HepG2 (cell line): ENCODE data around the gene WFDC9. TPM values are rescaled to one million over a fixed set of nuclear protein-coding genes. Genes with fewer than 3 reads are reported as not detected.

ENCODE experiments used
- ATAC-seq: fragments of 200-7000 bp; cut with Tn5 transposase; 3 replicates; pipeline ENCODE4 v1.9.1; 2020; ENCODE audit warnings: mild to moderate bottlenecking, moderate library complexity
- BruUV-seq: library from RNA; stranded (reverse); fragments of 400-500 nt; replicated peaks from 2 replicates; lab custom pipeline; 2021; lab: Mats Ljungman, UMichigan
- CTCF ChIA-PET: fragments of 300-600 bp; formaldehyde crosslinking; extraction: SDS; loops from one replicate; lab custom pipeline; 2021; ENCODE audit warnings: low total read pairs, inconsistent platforms, low intra/inter-chr PET ratio; lab: Yijun Ruan, JAX
- POLR2A ChIA-PET: fragments of 350-600 bp; sonication (Branson Sonifier 250); formaldehyde crosslinking; loops from one replicate; lab custom pipeline; 2020; ENCODE audit warnings: antibody characterized with exemption, inconsistent platforms; lab: Yijun Ruan, JAX
- DNase-seq: peaks from one replicate; pipeline ENCODE4 v3.0.0-alpha.2; 2015; ENCODE audit warnings: low spot score
- FAIRE-seq: peaks from 3 replicates; lab custom pipeline; 2011; peaks lifted over from hg19 to GRCh38; lab: Jason Lieb, UNC
- H2AFZ ChIP-seq: one replicate; pipeline ENCODE4 v1.6.1; 2011; ENCODE audit warnings: low read length, inconsistent platforms
- H3K27ac ChIP-seq: fragments of 300-600 bp; 3 replicates; pipeline ENCODE4 v1.8.0; 2011; ENCODE audit warnings: mixed run types, mild to moderate bottlenecking, mixed read lengths, low read length, inconsistent platforms; ENCODE audit not compliant: insufficient read depth; ENCODE audit errors: extremely low read length
- H3K27me3 ChIP-seq, 2 experiments: fragments of 200-600 bp in 1 of 2; 2 replicates in 1 of 2; 3 replicates in 1 of 2; pipeline versions ENCODE4 v1.6.0 to v1.8.0; 2011; ENCODE audit warnings: low read length in 2 of 2, mild to moderate bottlenecking in 2 of 2, moderate library complexity in 2 of 2, inconsistent platforms in 1 of 2; ENCODE audit not compliant: insufficient read depth in 2 of 2, control insufficient read depth in 1 of 2
- H3K36me3 ChIP-seq, 2 experiments: fragments of 200-600 bp in 1 of 2; replicated peaks in 1 of 2; 2 replicates in 1 of 2; 3 replicates in 1 of 2; pipeline versions ENCODE4 v1.5.1 to v1.8.0; 2011; ENCODE audit warnings: low read length in 2 of 2, inconsistent platforms in 1 of 2; ENCODE audit not compliant: insufficient read depth in 2 of 2, control insufficient read depth in 1 of 2
- H3K4me1 ChIP-seq: 2 replicates; pipeline ENCODE4 v1.5.1; 2012; ENCODE audit warnings: low read length, inconsistent platforms; ENCODE audit not compliant: insufficient read depth
- H3K4me2 ChIP-seq: 2 replicates; pipeline ENCODE4 v1.6.0; 2011; ENCODE audit warnings: low read depth, low read length, inconsistent platforms
- H3K4me3 ChIP-seq, 3 experiments: fragments of 200-600 bp in 1 of 3; sonication (generic), shearing (Covaris generic) in 1 of 3; replicated peaks in 1 of 3; 2 replicates each; pipeline ENCODE4 v1.5.1; 2011 to 2016; ENCODE audit warnings: low read length in 3 of 3, inconsistent platforms in 2 of 3, low read depth in 2 of 3, mild to moderate bottlenecking in 2 of 3, control low read depth in 1 of 3, mixed read lengths in 1 of 3; ENCODE audit not compliant: insufficient read depth in 1 of 3
- H3K79me2 ChIP-seq: one replicate; pipeline ENCODE4 v1.6.1; 2011; ENCODE audit warnings: low read length, inconsistent platforms; ENCODE audit not compliant: insufficient read depth
- H3K9ac ChIP-seq: 2 replicates; pipeline ENCODE4 v1.6.0; 2011; ENCODE audit warnings: mild to moderate bottlenecking, low read depth, low read length, inconsistent platforms; ENCODE audit not compliant: insufficient read depth
- H3K9me3 ChIP-seq: 2 replicates; pipeline ENCODE4 v1.5.1; 2012; ENCODE audit warnings: mild to moderate bottlenecking, low read length
- H4K20me1 ChIP-seq: 2 replicates; pipeline ENCODE4 v1.6.0; 2011; ENCODE audit warnings: inconsistent platforms, mild to moderate bottlenecking, low read length, moderate library complexity; ENCODE audit not compliant: insufficient read depth
- CHD2 ChIP-seq: IDR thresholded peaks from 2 replicates; pipeline ENCODE4 v1.6.1; 2011; ENCODE audit warnings: low read depth, low read length, improper control_type of control experiment
- CTCF ChIP-seq: sonication (generic); formaldehyde crosslinking; IDR thresholded peaks from 2 replicates; pipeline ENCODE4 v1.5.0; 2020; ENCODE audit warnings: mild to moderate bottlenecking, missing genetic modification reagents, moderate library complexity
- DZIP1 ChIP-seq: sonication (generic); formaldehyde crosslinking; IDR thresholded peaks from 2 replicates; pipeline ENCODE4 v1.5.0; 2020; ENCODE audit warnings: mild to moderate bottlenecking, missing genetic modification reagents
- ONECUT2 ChIP-seq: sonication (generic); formaldehyde crosslinking; IDR thresholded peaks from 2 replicates; pipeline ENCODE4 v1.4.0; 2020; ENCODE audit warnings: missing genetic modification reagents
- RORA ChIP-seq: sonication (generic); formaldehyde crosslinking; IDR thresholded peaks from 2 replicates; pipeline ENCODE4 v1.5.0; 2020; ENCODE audit warnings: mild to moderate bottlenecking, missing genetic modification reagents, moderate library complexity
- STAG1 ChIP-seq: sonication (generic); formaldehyde crosslinking; IDR thresholded peaks from 2 replicates; pipeline ENCODE4 v1.4.0; 2020; ENCODE audit warnings: missing genetic modification reagents
- XRCC5 ChIP-seq: fragments of 200-400 bp; formaldehyde crosslinking; optimal IDR thresholded peaks from 2 replicates; pipeline ENCODE3; 2017; ENCODE audit warnings: mild to moderate bottlenecking, low read length
- ZNF280B ChIP-seq: sonication (generic); formaldehyde crosslinking; IDR thresholded peaks from 2 replicates; pipeline ENCODE4 v1.5.0; 2020; ENCODE audit warnings: missing genetic modification reagents, mild to moderate bottlenecking, borderline replicate concordance
- ZNF414 ChIP-seq: sonication (generic); formaldehyde crosslinking; IDR thresholded peaks from 2 replicates; pipeline ENCODE4 v1.5.0; 2020; ENCODE audit warnings: missing genetic modification reagents
- WGBS: methylation state at CpG from one replicate; pipeline ENCODE4 v1.1.6; 2017; ENCODE audit warnings: low lambda C conversion rate; 5-methylcytosine and 5-hydroxymethylcytosine counted together
- in situ Hi-C: cut with HindIII; loops from 2 replicates; pipeline ENCODE4 v1.10.0; 2017; ENCODE audit warnings: low pct_unique_long_range_greater_than_20kb; ENCODE audit not compliant: extremely low pct_ligation_motif_present
- intact Hi-C: fragments of 100-400 bp; cut with micrococcal nuclease; formaldehyde crosslinking; loops from one replicate; pipeline ENCODE4 v1.10.0; 2022; ENCODE audit not compliant: unreplicated experiment
- polyA plus RNA-seq, 8 experiments: library from polyadenylated mRNA; depleted of rRNA in 3 of 8; stranded (reverse) in 7 of 8; unstranded in 1 of 8; fragments of >200 nt; fragmentation: Illumina TruSeq in 4 of 8; extraction: Trizol in 4 of 8; gene quantifications; 2 replicates each; pipeline versions ENCODE4 v1.2.1 to v1.2.3, GENCODE V29; 2011 to 2016; ENCODE audit warnings: low read depth in 4 of 8, missing spikeins in 1 of 8, mixed read lengths in 1 of 8; ENCODE audit not compliant: insufficient read depth in 1 of 8
- total RNA-seq, 5 experiments: library from RNA; depleted of rRNA; stranded (reverse); fragments of >200 nt; fragmentation: Illumina TruSeq; extraction: Trizol; gene quantifications; 2 replicates each; pipeline ENCODE4 v1.2.3, GENCODE V29; 2016; ENCODE audit warnings: low read depth in 1 of 5

WFDC9 gene
- total and polyA plus RNA-seq, 2 of the 13 experiments (the other 11 are each of a cell fraction or from before 2014, with no cell fraction given): not detected

GRCh38 chr20:45630371-45630770, 713 bp downstream of the WFDC9 start:
- no peaks in the 10 kb centered on the region; a peak in 1 of 5 replicates for H3K27me3 ChIP-seq
- ChIA-PET CTCF (no interaction called here), POLR2A (no interaction called here)
- no peaks in the 10 kb centered on the region for H3K36me3 ChIP-seq
- no TSS peak for BruUV-seq
- no peak overlapping the region for H3K9ac ChIP-seq
- no peaks in the 10 kb centered on the region for H3K79me2 ChIP-seq
- ATAC-seq (no peak), FAIRE-seq (no peak), DNase-seq (no peak)
- no peak overlapping the region for H3K4me3 ChIP-seq
- H3K4me1 ChIP-seq: no peaks in the 10 kb centered on the region
- no peak overlapping the region for H3K27ac ChIP-seq
- TF ChIP-seq RORA: no peak
- H3K9me3 ChIP-seq: no peaks in the 10 kb centered on the region
- H4K20me1 ChIP-seq: no peaks in the 10 kb centered on the region
- intact Hi-C loops (no loop called here), in situ Hi-C loops (no loop called here)
- H2AFZ ChIP-seq: no peak overlapping the region
- H3K4me2 ChIP-seq: no peak overlapping the region

GRCh38 chr20:45629496-45630100, 1.5 kb downstream of the WFDC9 start, which contains the start of gene WFDC10A:
TSS of gene WFDC10A (plus strand) at chr20:45629739. CDS start at chr20:45629814, 75 bp downstream.
- no peak within 1 kb of the TSS for H3K27ac ChIP-seq
- ChIA-PET POLR2A (interaction anchor here (0.9 kb wide), 1 partner anchor 12 kb away, joined by 3 read pairs; no protein-coding TSS in a partner anchor), CTCF (no interaction called here)
- TF ChIP-seq CTCF: peak; percentile 76
- TF ChIP-seq STAG1 (CRISPR knock-in tag): peak; percentile 64
- TF ChIP-seq XRCC5: peak; percentile 81
- TF ChIP-seq ONECUT2 (CRISPR knock-in tag): no peak
- TF ChIP-seq DZIP1 (CRISPR knock-in tag): no peak
- TF ChIP-seq CHD2: no peak
- TF ChIP-seq ZNF280B (CRISPR knock-in tag): 0 out of 2 replicates have a peak, but pooled peaks have one; percentile 35
- no peak for TF ChIP-seq ZNF414 (CRISPR knock-in tag)
- no peaks in the 10 kb centered on the region for H3K9me3 ChIP-seq
- H3K79me2 ChIP-seq: no peaks in the 10 kb centered on the region
- no peak within 1 kb of the TSS for H3K4me2 ChIP-seq
- WGBS: 9% methylated on average over 9 of the region's 9 CpGs
- H3K27me3 ChIP-seq: no peaks in the 10 kb centered on the region; a peak in 1 of 5 replicates
- no peak within 1 kb of the TSS for H2AFZ ChIP-seq
- in situ Hi-C loops (no loop called here), intact Hi-C loops (no loop called here)
- FAIRE-seq: peak; percentile 80
- no peaks in the 10 kb centered on the region for H4K20me1 ChIP-seq
- no peak within 1 kb of the TSS for H3K4me3 ChIP-seq
- H3K4me1 ChIP-seq: no peaks in the 10 kb centered on the region
- H3K9ac ChIP-seq: no peak within 1 kb of the TSS
- ATAC-seq: peak; percentile 93
- H3K36me3 ChIP-seq: no peaks in the 10 kb centered on the region
- no TSS peak for BruUV-seq
- DNase-seq: peak; percentile 38
